Prostate gland (tissue), 2 donors: Measurements from ENCODE around the gene TOPAZ1. TPM values are rescaled to one million over a fixed set of nuclear protein-coding genes. Genes with fewer than 3 reads are reported as not detected.
A peak's percentile ranks its signal among the peaks of the same experiment; 100 is the strongest.

Source experiments
- DNase-seq: peaks from one replicate; pipeline ENCODE4 v3.0.0-alpha.2; 2019; ENCODE audit warnings: low spot score
- H3K27ac ChIP-seq, 2 donors: fragments of 200-600 bp; sonication (generic); 2 replicates each; pipeline ENCODE4 v1.5.1; 2017 to 2019
- H3K27me3 ChIP-seq: fragments of 200-600 bp; sonication (generic); replicated peaks from 2 replicates; pipeline ENCODE4 v1.5.1; 2019; ENCODE audit not compliant: insufficient read depth
- H3K36me3 ChIP-seq, 2 donors: fragments of 200-600 bp; sonication (generic); 1 replicate in 1 of 2; 2 replicates in 1 of 2; pipeline versions ENCODE4 v1.5.1 to v1.8.1; 2017 to 2019
- H3K4me1 ChIP-seq: fragments of 200-600 bp; sonication (generic); replicated peaks from 2 replicates; pipeline ENCODE4 v1.5.1; 2019
- H3K4me3 ChIP-seq, 2 donors: fragments of 200-600 bp; sonication (generic); 2 replicates each; pipeline ENCODE4 v1.5.1; 2017 to 2019
- H3K9me3 ChIP-seq: fragments of 200-600 bp; sonication (generic); 2 replicates; pipeline ENCODE4 v1.5.1; 2017
- CTCF ChIP-seq, 4 experiments: fragments of 200-600 bp in 2 of 4; fragments of 450-650 bp in 2 of 4; sonication (generic) in 2 of 4; IDR thresholded peaks; 1 replicate in 3 of 4; 2 replicates in 1 of 4; pipeline ENCODE4 v1.5.1; 2016 to 2019; ENCODE audit warnings: antibody characterized with exemption in 4 of 4, mild to moderate bottlenecking in 2 of 4, moderate library complexity in 2 of 4
- POLR2A ChIP-seq: fragments of 450-650 bp; IDR thresholded peaks from one replicate; pipeline ENCODE4 v1.6.1; 2016; ENCODE audit warnings: antibody characterized with exemption, mild to moderate bottlenecking
- POLR2AphosphoS5 ChIP-seq: sonication (generic); formaldehyde crosslinking; IDR thresholded peaks from one replicate; pipeline ENCODE4 v1.6.1; 2017; ENCODE audit warnings: antibody characterized with exemption
- WGBS: methylation state at CpG from one replicate; pipeline ENCODE4 v1.1.5; 2018; 5-methylcytosine and 5-hydroxymethylcytosine counted together
- intact Hi-C: fragments of 100-400 bp; cut with DNase I; formaldehyde crosslinking; loops from one replicate; pipeline ENCODE4 v1.14.2; 2022
- total RNA-seq, 2 donors: library from RNA; depleted of rRNA; stranded (reverse); fragments of >200 nt; gene quantifications; one replicate each; pipeline ENCODE4 v1.1.0, GENCODE V29; 2016

TOPAZ1 gene
- total RNA-seq, 2 donors from 2014 or later, result 3.4 TPM; not detected in 1

- no peaks in the 10 kb centered on the region for H3K4me1 ChIP-seq
- DNase-seq, result no peak
- TF ChIP-seq POLR2A (no peak), POLR2AphosphoS5 (no peak), CTCF (IDR thresholded peaks at IDR 0.05) (no peak)
- WGBS, result 83% methylated on average over 2 of the region's 2 CpGs
- no peaks in the 10 kb centered on the region for H3K9me3 ChIP-seq
- no peak overlapping the region for H3K4me3 ChIP-seq
- no peak overlapping the region for H3K27ac ChIP-seq
- no peaks in the 10 kb centered on the region for H3K27me3 ChIP-seq
- H3K36me3 ChIP-seq, result no peaks in the 10 kb centered on the region
- intact Hi-C loops, result no loop called here
Measured at GRCh38 chr3:44292276-44292675, 50.6 kb downstream of the TOPAZ1 start.

- Histone ChIP-seq H3K9me3 (no peaks in the 10 kb centered on the region), H3K27me3 (no peaks in the 10 kb centered on the region), H3K4me3 (no peak overlapping the region), H3K4me1 (no peaks in the 10 kb centered on the region), H3K27ac (no peak overlapping the region), H3K36me3 (no peaks in the 10 kb centered on the region)
- TF ChIP-seq POLR2AphosphoS5 (peak; percentile 9), CTCF (IDR thresholded peaks at IDR 0.05) (no peak)
- 50% methylated on average over 1 of the region's 1 CpG for WGBS
- no peak for DNase-seq
- intact Hi-C loops, result no loop called here
Measured at GRCh38 chr3:44292947-44293346, 51.3 kb downstream of the TOPAZ1 start.

- Histone ChIP-seq H3K27me3 (no peaks in the 10 kb centered on the region), H3K9me3 (no peaks in the 10 kb centered on the region), H3K27ac (no peak overlapping the region), H3K4me3 (no peak overlapping the region), H3K4me1 (no peaks in the 10 kb centered on the region), H3K36me3 (no peaks in the 10 kb centered on the region)
- TF ChIP-seq POLR2AphosphoS5 (no peak), POLR2A (no peak), CTCF (IDR thresholded peaks at IDR 0.05) (no peak)
- no peak for DNase-seq
- intact Hi-C loops, result no loop called here
Measured at GRCh38 chr3:44297255-44297654, 55.6 kb downstream of the TOPAZ1 start.

GRCh38 chr3:44301746-44302145, 60.1 kb downstream of the TOPAZ1 start:
- 79% methylated on average over 3 of the region's 3 CpGs for WGBS
- intact Hi-C loops, result no loop called here
- no peak for TF ChIP-seq POLR2AphosphoS5
- TF ChIP-seq POLR2A, result no peak
- TF ChIP-seq CTCF (IDR thresholded peaks at IDR 0.05), result no peak

GRCh38 chr3:44309500-44309899, 67.8 kb downstream of the TOPAZ1 start:
- Histone ChIP-seq H3K9me3 (no peaks in the 10 kb centered on the region), H3K36me3 (no peaks in the 10 kb centered on the region), H3K27me3 (no peaks in the 10 kb centered on the region), H3K4me1 (no peaks in the 10 kb centered on the region), H3K4me3 (no peak overlapping the region), H3K27ac (no peak overlapping the region)
- DNase-seq, result no peak
- no peak for TF ChIP-seq CTCF (IDR thresholded peaks at IDR 0.05)
- no peak for TF ChIP-seq POLR2A
- no peak for TF ChIP-seq POLR2AphosphoS5
- intact Hi-C loops, result no loop called here

More at GRCh38 chr3:44301746-44302145, 60.1 kb downstream of the TOPAZ1 start:
- Histone ChIP-seq H3K9me3 (no peaks in the 10 kb centered on the region), H3K36me3 (no peaks in the 10 kb centered on the region), H3K27me3 (no peaks in the 10 kb centered on the region), H3K27ac (no peak overlapping the region), H3K4me3 (no peak overlapping the region), H3K4me1 (no peaks in the 10 kb centered on the region)
- no peak for DNase-seq
